Femur (tissue), 1 donor: ENCODE results near the gene THRAP3.
A peak's percentile ranks its signal among the peaks of the same experiment; 100 is the strongest.

Source experiments
- DNase-seq: peaks from one replicate; pipeline ENCODE4 v3.0.0-alpha.2; 2017

The THRAP3 gene

GRCh38 chr1:36328713-36329112 lies 104.5 kb downstream of the THRAP3 start:
- DNase-seq: peak; percentile 54

- no peak for DNase-seq
Observed at GRCh38 chr1:36329817-36330216, 105.6 kb downstream of the THRAP3 start.

DNA sequence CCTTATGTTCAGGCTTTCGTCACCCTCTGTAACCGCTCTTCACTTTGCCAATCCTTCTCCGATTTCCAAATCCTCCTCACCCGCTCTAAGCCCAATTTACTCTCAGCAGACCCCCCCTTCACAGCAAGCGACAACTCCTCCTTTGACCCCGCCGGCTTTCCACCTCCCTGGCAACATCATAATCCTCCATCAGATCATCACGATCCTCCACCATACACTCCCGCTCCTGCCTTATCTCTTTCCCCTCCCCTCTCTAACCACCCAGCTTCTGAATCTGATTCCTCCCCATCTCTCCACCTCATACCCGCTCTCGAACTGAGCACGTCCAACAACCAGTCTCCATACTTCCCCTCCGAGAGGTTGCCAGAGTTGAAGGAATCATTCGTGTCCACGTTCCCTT lies 106.7 kb downstream of the THRAP3 start:
- DNase-seq: no peak

GRCh38 chr1:36337830-36338229 lies 113.6 kb downstream of the THRAP3 start:
- no peak for DNase-seq

GRCh38 chr1:36339215-36339614 lies 115.0 kb downstream of the THRAP3 start:
- no peak for DNase-seq

DNA sequence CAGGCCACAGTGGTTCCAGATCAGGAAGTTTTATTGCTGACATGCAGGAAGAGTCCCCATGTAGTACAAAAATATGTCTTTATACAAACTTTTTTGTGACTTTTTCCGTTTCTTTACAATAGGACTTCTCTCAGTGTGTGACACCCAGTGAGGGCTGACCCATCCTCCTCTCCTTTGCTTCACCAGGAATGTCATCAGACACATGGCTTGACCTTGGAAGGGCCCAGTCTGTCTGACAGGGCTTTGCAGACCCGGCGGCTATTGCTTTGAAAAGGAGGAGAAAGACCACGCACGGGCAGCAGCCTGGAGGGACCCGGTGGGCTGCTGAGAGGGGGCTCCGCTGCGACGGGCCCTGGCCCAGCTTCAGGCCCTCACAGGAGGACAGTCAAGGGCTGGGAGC lies 115.4 kb downstream of the THRAP3 start:
- DNase-seq: no peak

DNA sequence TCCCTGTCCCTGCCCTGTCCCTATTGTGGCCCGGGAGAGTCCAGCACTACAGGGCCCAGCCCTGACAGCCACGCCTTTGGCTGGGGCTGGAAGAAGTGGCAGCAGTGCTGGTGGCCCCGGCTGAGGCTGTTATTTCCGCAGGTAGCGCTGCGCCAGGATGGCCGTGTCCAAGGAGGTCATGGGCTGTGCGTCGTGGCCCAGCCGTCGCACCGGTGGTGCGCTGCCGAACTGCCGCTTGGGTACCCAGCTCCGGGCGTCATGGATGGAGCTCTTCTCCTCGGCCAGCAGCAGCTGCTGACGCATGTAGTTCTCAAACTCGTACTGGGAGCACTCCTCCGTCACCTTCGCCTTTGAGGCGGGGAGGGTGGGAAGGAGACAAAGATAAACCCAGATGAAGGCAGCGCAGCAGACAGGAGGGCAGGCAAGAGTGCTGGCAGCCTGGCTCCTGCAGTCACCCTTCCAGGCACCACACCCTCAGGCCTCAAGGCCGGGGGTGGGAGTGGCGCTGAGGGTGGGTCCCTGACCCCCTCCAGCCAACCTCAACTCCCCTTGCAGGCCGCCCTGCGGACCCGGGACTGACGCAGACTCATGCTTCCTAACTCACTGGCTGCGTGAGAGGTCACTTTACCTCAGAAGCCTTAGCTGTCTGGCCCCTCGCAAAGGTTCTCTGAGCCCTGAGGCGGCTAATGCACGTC lies 117.5 kb downstream of the THRAP3 start:
- DNase-seq: no peak

- no peak for DNase-seq
Observed at GRCh38 chr1:36342426-36343185, 118.4 kb downstream of the THRAP3 start.

GRCh38 chr1:36343651-36344394 lies 119.6 kb downstream of the THRAP3 start:
- DNase-seq: no peak

DNA sequence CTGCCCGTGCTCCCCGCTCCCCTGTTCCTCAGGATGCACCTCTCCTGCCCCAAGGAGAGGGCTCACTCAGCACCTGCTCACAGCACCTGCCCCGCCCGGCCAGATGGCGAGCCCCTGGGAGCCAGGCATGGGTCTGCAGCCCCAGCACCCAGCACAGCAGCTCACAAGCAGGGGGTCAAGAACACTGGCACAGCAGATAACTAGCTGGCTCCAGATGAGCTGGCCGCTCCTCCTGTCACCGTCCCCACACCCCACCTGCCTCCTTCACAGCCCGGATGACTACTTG lies 120.1 kb downstream of the THRAP3 start:
- DNase-seq: no peak

DNA sequence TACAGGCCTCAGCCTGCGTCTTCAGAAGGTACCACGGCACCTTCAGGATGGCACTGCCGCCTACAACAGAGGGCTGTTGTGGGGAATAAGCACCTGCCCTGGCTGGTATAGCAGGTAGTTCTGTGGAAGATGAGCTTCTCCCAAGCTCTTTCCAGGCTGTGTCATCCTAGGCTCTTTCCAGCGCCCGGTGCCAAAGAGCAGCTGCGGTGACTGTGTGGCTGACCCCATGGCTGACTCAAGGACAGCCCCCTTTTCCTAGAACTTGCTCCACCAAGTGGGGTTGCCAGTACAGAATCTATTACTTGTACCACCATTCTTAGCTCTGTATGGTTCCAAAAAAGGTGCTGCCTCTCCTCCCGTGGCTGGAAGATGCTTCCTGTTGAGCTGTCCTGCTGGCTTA lies 121.1 kb downstream of the THRAP3 start:
- no peak for DNase-seq

GRCh38 chr1:36346741-36347370 lies 122.6 kb downstream of the THRAP3 start:
- DNase-seq: no peak

DNA sequence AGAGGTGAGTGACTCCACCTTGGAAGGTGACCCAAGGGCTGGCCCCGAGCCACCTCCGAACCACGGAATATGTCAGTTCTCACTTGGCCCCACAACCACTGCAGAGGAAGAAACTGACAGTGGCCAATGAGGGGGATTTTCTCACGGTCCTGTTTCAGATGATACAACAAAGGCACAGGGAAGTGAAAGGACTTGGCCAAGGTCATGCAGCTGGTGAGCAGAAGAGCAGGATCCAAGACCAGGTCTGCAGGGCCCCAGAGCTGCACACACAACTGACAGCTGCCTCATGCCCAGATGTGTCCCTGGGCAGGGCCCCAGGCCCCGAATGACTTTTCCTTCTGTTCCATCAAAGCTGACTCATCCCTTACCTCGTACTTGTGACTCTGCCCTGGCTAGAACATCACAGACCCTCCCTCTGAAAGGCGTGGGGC lies 125.0 kb downstream of the THRAP3 start:
- no peak for DNase-seq

GRCh38 chr1:36349839-36350238 lies 125.6 kb downstream of the THRAP3 start:
- no peak for DNase-seq

DNA sequence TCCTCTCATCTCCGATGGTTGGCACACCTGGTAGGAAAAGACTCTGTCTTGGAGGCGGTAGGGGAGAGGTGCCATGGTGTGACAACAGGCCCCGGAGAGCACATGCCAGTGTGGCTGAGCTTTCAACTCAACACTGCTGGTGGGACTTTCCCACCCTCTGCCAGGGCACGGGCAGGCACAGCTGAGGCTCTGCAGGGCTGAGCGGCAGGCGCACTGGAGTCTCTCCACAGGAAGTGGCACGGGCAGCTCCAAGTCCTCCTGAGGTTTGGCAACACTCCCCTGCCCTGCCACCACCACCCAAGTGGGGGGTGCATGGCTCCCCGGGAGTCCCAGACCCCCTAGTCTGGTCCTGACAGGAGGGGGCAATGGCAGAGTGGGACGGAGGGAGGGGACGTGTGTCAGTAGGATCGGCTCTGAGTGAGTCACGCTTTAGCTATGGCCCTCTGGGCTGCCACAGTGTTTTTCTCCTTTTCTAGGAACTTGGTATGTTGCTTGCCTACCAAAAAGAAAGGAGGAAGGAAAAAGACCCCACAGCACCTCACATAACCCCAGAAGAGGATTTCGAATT lies 126.5 kb downstream of the THRAP3 start:
- DNase-seq: peak; percentile 63

DNA sequence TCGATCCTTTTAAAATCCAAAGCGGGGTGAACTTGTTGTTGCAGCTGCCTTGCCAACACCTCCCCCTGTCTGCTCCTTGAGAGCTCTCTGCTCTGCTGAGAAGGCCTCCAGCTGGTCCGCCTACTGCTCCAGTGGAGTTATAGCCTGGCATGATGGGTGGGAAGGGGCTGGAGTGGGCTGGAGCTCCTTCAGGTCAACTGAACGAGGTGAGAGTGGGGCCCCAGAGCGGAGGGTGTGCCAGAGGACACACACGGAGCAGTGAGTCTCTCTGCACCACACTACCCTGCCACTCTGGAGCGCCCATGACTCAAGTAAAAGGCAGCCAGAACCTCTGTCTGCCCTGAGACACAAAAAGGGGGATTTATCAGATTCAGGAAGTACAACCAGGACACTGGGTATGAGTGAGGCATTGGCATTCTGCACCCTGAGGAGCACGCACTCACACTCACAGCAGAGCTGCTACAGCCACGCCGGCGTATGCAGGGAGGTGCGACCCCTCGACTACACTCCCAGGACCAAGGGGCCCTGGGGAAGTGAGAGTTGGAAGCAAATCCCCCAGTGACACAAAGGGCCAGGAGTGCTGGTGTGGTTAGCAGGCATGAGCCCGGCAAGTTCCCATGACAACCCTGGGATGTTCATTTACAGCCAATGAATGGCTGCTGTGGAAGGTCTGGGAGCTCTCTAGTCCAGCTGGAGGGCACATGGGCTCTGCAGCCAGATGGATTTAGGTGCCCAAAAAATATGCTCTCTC lies 127.2 kb downstream of the THRAP3 start:
- DNase-seq: peak; percentile 55

DNA sequence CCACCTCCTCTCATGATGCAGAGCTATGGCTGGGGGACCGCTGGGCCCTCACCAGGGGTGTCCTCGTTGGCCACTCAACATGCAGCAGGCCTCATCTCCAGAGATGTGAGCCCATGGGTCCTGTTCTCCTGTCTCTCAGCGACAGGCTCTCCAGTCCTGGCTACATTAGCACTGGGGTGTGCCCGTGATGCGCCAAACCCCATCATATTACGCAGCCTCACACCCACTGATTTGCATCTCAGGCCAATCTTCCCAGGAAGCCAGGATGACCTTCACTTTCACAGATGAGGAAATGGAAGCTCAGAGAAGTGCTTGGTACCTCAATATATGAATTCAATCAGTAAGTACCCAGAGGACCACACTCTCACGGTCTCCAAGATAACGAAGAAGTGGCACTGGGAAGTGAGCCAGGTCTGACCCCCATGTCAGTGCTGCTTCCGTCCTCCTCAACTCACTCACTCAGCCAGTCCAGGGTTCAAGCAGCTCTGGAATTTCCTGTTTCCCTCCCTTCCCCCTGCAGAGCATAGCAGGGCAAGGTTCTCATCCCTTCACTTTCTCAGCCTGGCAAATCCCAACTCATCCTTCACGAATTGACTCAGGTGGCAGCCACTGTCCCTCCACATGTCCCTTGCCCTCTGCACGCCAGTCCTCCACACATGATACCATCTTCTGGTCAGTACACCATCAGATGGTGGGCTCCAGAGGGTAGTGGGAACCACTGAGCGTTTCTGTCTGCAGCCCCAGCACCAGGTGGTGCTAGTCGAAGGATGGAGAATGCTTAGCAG lies 128.1 kb downstream of the THRAP3 start:
- DNase-seq: no peak

GRCh38 chr1:36352910-36353878 lies 129.0 kb downstream of the THRAP3 start:
- no peak for DNase-seq

DNA sequence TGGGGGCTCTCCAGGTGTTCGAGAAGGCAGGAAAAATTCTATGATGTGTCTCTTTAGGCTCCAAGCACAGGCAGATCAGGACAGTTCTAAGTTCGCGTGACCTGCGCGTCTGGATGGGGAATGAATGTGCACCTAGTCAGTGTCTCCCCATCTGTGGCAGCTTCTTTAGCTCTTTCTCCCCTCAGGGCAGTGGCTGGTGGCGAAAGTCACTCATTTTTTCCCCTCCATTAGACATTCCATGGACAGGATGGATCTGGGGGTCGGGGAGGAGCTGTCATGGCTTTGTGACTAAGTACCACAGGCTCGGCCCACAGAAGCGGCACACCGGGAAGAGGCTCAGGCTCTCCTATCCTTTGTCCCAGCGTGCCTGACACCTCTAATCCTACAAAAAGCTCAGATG lies 130.2 kb downstream of the THRAP3 start:
- DNase-seq: no peak
